Pancreas (tissue), 10 donors: Measurements from ENCODE around the gene GRM1. TPM values are rescaled to one million over a fixed set of nuclear protein-coding genes. Genes with fewer than 3 reads are reported as not detected.

Experiments used
- ATAC-seq, 4 donors: fragments of 200-7000 bp; cut with Tn5 transposase; one replicate each; pipeline versions ENCODE4 v1.8.0 to v1.9.1; 2020; ENCODE audit warnings: mild to moderate bottlenecking in 4 of 4, moderate library complexity in 4 of 4
- DNase-seq, 6 donors: peaks; one replicate each; pipeline ENCODE4 v3.0.0-alpha.2; 2020
- FAIRE-seq: peaks from 2 replicates; lab custom pipeline; 2012; peaks lifted over from hg19 to GRCh38; lab: Jason Lieb, UNC
- H3K27ac ChIP-seq, 4 donors: fragments of 200-600 bp; sonication (generic); 1 replicate in 3 of 4; 2 replicates in 1 of 4; pipeline versions ENCODE4 v1.5.0 to v1.8.0; 2020
- H3K27me3 ChIP-seq, 4 donors: fragments of 200-600 bp; one replicate each; pipeline ENCODE4 v1.8.0; 2021
- H3K36me3 ChIP-seq, 3 donors: fragments of 200-600 bp; sonication (generic) in 1 of 3; one replicate each; pipeline versions ENCODE4 v1.5.0 to v1.8.0; 2020 to 2021
- H3K4me1 ChIP-seq, 3 donors: fragments of 200-600 bp; one replicate each; pipeline ENCODE4 v1.8.0; 2021
- H3K4me3 ChIP-seq, 4 donors: fragments of 200-600 bp; sonication (generic) in 2 of 4; one replicate each; pipeline versions ENCODE4 v1.5.0 to v1.8.0; 2020 to 2021
- H3K9me3 ChIP-seq, 4 donors: fragments of 200-600 bp; one replicate each; pipeline ENCODE4 v1.8.0; 2021
- CTCF ChIP-seq, 4 donors: fragments of 200-600 bp; sonication (generic) in 3 of 4; IDR thresholded peaks; one replicate each; pipeline versions ENCODE4 v1.5.0 to v1.8.0; 2021; ENCODE audit warnings: antibody characterized with exemption in 4 of 4
- WGBS, 2 donors: extraction: QIAGEN DNeasy Blood & Tissue Kit; methylation state at CpG; one replicate each; pipeline ENCODE4 v1.1.7; 2013; 5-methylcytosine and 5-hydroxymethylcytosine counted together
- intact Hi-C, 3 donors: fragments of 100-400 bp; cut with DNase I; formaldehyde crosslinking; loops; one replicate each; pipeline versions ENCODE4 v1.11.1 to v1.14.2; 2022
- polyA plus RNA-seq, 2 donors: library from polyadenylated mRNA; stranded (reverse); fragments of 200-250 nt; gene quantifications; one replicate each; pipeline ENCODE4 v1.2.3, GENCODE V29; 2013
- total RNA-seq, 6 donors: library from RNA; stranded (reverse); fragmentation: NEBNext Ultra II Directional in 4 of 6; extraction: Animal tissue kit (Norgen Biotek cat#: 25700) in 4 of 6; gene quantifications; one replicate each; pipeline versions ENCODE4 v1.2.1 to v1.2.4, GENCODE V29; 2021 to 2023
- donor health status: healthy with polysubstance abuse.
- donor health status: DM: no; HTN: no; CAD: no; lungs with moderate emphysema.
- donor health status: DM: no; HTN: no; CAD: no.
- donor health status: control.
- donor health status: control.
- donor health status: Bipolar disorder and iron deficiency.
- donor health status: DM: yes; HTN: yes; CAD: no.
- donor health status: DM: no; HTN: no; CAD: no.
- donor health status: DM: no; HTN: no; CAD: no.
- donor health status: DM: yes; HTN: yes; CAD: no.

Gene GRM1
- total and polyA plus RNA-seq, 8 donors = 0.04 to 0.17 (median 0.05) TPM; not detected in 2

GRCh38 chr6:146273490-146273889 lies 244.6 kb downstream of the GRM1 start:
- H3K4me3 ChIP-seq = no peak overlapping the region
- DNase-seq = no peak
- H3K4me1 ChIP-seq = no peaks in the 10 kb centered on the region
- H3K27me3 ChIP-seq = no peaks in the 10 kb centered on the region
- intact Hi-C loops = no loop called here
- no peak for FAIRE-seq
- no peak for ATAC-seq
- H3K36me3 ChIP-seq = no peaks in the 10 kb centered on the region
- H3K9me3 ChIP-seq = no peaks in the 10 kb centered on the region
- TF ChIP-seq CTCF (IDR thresholded peaks at IDR 0.05) = no peak
- no peak overlapping the region for H3K27ac ChIP-seq

- no peak for ATAC-seq
- Histone ChIP-seq H3K27ac (no peak overlapping the region), H3K4me1 (no peaks in the 10 kb centered on the region), H3K9me3 (no peaks in the 10 kb centered on the region), H3K27me3 (no peaks in the 10 kb centered on the region), H3K36me3 (no peaks in the 10 kb centered on the region), H3K4me3 (no peak overlapping the region)
- TF ChIP-seq CTCF (IDR thresholded peaks at IDR 0.05) = no peak
- intact Hi-C loops = no loop called here
- DNase-seq = no peak
- 65 to 75% methylated on average over 2 of the region's 2 CpGs for WGBS, 2 donors
- no peak for FAIRE-seq
Observed at GRCh38 chr6:146277142-146277541, 248.3 kb downstream of the GRM1 start.

- Histone ChIP-seq H3K4me1 (no peaks in the 10 kb centered on the region), H3K27ac (no peak overlapping the region), H3K9me3 (no peaks in the 10 kb centered on the region), H3K36me3 (no peaks in the 10 kb centered on the region), H3K27me3 (no peaks in the 10 kb centered on the region), H3K4me3 (no peak overlapping the region)
- FAIRE-seq (no peak), DNase-seq (no peak), ATAC-seq (no peak)
- TF ChIP-seq CTCF (IDR thresholded peaks at IDR 0.05) = no peak
- intact Hi-C loops = no loop called here
Observed at GRCh38 chr6:146281651-146282362, 252.9 kb downstream of the GRM1 start.

- Histone ChIP-seq H3K27ac (no peak overlapping the region), H3K36me3 (no peaks in the 10 kb centered on the region), H3K4me3 (no peak overlapping the region), H3K9me3 (no peaks in the 10 kb centered on the region), H3K4me1 (no peaks in the 10 kb centered on the region), H3K27me3 (no peaks in the 10 kb centered on the region)
- ATAC-seq = no peak
- DNase-seq = no peak
- FAIRE-seq = no peak
- WGBS, 2 donors = 65 to 81% methylated on average over 2 of the region's 2 CpGs
- no peak for TF ChIP-seq CTCF (IDR thresholded peaks at IDR 0.05)
- intact Hi-C loops = no loop called here
Observed at GRCh38 chr6:146282837-146283236, 254.0 kb downstream of the GRM1 start.

- 51 to 61% methylated on average over 2 of the region's 2 CpGs for WGBS, 2 donors
- Histone ChIP-seq H3K27me3 (no peaks in the 10 kb centered on the region), H3K4me1 (no peaks in the 10 kb centered on the region), H3K9me3 (no peaks in the 10 kb centered on the region), H3K36me3 (no peaks in the 10 kb centered on the region), H3K27ac (no peak overlapping the region), H3K4me3 (no peak overlapping the region)
- TF ChIP-seq CTCF (IDR thresholded peaks at IDR 0.05) = no peak
- intact Hi-C loops = no loop called here
- FAIRE-seq = no peak
- no peak for DNase-seq
- no peak for ATAC-seq
Observed at GRCh38 chr6:146284311-146284710, 255.4 kb downstream of the GRM1 start.
